Stimulated activated CD8-positive, alpha-beta memory T cell treated with anti-CD3 and anti-CD28 coated beads, Interleukin-12 subunit alpha, Interleukin-12 subunit beta, amount 100 ng/mL, for 24 hours (primary cell): ENCODE results near the gene MTUS2.

Source experiments
- DNase-seq: peaks from one replicate; pipeline ENCODE4 v3.0.0-alpha.2; 2020; ENCODE audit errors: extremely low read depth

Gene MTUS2

DNA sequence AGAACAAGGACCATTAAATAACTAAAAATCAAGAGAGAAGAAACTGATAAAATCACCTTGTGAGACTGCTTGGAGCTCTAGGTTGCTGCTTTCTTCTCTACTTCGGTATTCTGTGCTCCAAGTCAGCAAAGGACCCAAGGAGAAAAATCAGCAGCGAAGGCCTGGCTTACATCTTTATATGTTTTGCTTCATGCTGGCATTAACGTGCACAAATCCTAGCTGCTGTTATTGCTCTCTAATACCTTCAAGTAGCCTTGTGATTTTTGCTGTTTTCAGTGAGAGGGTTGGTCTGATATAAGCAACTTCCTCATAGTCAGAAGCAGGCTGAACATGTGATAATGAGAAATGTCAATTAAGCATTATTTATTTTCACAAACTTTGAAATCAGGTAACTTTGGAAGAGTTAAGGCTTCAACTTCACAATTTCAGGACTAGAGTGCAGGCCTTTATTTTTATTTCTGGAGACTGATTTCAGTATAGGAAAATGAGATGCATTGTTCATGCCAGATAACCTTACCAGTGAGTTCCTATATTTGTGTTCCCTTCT, 410.2 kb downstream of the MTUS2 start:
- no peak for DNase-seq

DNA sequence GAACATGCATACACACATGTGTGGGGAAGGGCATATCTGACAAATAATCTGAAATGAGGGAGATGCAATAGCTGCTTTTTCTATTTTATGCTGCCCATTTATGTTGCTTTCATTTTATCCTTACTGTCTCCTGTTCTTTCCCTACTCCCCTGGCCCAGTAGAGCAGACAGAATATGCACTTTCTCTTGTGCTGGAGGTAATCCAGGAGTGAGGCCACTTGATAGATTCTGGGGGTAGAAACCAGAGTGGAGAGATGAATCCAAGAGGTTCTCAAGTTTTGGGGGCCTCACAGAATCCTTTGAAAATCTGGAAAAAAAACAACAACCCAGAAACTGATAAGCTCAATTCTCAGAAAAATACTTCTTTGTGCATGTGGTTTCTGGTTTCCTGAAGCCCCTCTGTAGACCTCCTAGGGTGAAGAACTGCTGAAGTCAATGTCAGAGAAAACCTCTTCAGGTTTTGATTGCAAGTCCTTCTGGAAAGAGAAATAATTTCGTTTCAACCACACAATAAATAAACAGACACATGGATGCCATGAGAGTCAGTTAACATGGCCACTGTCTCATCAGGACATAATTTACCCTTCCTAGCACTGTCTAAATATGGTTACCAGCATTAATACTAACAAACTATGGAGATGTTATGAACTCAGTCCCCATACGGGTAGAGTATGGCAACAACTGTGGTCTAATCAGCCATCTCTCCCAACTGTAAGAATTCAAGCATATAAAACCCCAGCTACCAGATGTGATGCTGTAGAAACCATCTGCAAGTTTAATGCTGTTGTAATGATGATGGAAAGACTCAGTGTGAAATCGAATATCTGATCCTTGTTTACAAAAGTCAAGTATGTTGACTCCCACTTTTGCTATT, 419.8 kb downstream of the MTUS2 start:
- no peak for DNase-seq

DNA sequence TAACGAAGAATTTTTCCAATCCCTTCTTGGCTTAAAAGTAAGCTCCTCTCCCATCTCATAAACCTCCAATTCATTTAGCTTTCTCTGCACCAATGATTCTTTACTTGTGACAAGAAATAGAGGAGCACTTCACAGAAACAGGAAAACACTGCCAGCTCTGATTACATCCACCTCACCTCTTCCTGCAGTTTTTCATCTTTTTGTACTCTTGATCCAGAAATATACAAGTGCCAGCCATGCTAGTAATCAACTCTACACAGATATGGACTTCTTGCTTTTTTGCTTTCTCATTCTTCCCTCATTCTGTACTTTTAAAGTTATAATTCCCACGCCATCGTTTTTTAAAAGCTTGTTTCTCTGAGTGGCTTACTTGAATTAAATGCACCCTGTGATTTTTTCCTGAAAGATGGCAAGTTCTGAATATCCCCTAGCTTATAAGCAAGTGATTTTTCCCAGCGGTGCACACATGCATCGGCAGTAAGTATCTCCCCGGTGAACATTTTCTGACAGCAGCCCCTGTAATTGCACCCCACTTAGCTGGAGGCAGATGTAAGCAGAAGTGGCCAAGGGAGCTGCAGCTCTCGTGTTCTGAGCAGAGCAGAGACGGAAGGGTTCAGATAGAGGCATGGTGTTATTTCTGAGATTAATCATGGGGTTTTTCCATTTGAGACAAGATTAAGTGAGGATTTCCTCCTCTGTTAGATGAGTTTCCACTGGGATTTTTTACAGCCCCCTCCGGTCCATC, 434.7 kb downstream of the MTUS2 start:
- no peak for DNase-seq

DNA sequence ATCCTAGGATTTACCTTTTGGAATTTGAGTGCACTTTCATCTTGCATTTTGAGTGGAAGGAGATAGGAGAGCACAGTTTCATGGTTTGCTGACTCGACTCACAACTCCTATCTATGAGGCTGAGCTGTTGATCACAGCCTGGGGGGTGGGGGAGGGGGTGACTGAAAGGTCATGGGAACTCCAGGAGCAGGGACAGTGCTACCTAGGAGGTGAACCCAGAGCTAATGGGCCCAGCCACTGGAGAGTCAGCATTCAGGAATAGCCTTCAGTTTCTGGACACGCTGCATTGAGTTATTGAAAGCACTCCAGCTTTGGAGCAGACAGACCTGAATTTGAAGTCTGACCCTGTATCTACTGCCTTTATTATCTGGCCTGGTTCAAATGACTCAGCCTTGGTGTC, 435.4 kb downstream of the MTUS2 start:
- DNase-seq: no peak

DNA sequence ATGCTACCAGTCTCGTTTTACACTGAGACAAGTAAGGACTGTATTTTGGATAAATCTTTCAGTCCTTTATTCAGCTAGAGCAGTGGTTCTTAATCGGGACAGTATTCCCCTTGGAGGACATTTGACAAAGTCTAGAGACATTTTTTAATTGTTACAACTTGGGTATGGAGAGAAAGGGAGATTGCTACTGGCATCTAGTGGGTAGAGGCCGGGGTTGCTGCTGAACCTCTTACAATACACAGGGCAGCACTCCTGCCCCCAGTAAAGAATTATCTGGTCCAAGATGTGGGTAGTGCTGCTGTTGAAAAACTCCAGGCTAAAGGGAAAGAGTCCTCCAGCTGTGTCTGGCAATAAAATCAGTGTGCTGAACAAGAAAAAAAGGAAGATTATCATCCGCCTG, 440.5 kb downstream of the MTUS2 start:
- DNase-seq: no peak

DNA sequence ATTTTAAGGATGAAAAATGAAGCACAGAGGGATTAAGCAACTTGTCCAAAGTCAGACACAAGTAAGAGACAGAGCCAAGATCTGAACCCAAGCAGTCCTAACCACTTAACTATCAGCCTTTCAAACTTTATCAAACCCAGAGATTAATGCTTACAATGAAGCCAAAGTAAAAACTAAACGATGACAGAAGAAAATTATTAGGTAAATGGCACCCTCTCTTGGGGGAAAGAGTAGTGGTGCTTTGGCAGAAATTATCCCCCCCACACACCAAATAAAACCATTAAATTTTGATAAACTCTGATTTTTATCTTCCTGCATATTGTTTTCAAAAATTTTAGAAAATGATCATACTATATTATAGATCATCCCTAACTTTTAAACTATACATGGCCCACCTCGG, 446.1 kb downstream of the MTUS2 start:
- no peak for DNase-seq

DNA sequence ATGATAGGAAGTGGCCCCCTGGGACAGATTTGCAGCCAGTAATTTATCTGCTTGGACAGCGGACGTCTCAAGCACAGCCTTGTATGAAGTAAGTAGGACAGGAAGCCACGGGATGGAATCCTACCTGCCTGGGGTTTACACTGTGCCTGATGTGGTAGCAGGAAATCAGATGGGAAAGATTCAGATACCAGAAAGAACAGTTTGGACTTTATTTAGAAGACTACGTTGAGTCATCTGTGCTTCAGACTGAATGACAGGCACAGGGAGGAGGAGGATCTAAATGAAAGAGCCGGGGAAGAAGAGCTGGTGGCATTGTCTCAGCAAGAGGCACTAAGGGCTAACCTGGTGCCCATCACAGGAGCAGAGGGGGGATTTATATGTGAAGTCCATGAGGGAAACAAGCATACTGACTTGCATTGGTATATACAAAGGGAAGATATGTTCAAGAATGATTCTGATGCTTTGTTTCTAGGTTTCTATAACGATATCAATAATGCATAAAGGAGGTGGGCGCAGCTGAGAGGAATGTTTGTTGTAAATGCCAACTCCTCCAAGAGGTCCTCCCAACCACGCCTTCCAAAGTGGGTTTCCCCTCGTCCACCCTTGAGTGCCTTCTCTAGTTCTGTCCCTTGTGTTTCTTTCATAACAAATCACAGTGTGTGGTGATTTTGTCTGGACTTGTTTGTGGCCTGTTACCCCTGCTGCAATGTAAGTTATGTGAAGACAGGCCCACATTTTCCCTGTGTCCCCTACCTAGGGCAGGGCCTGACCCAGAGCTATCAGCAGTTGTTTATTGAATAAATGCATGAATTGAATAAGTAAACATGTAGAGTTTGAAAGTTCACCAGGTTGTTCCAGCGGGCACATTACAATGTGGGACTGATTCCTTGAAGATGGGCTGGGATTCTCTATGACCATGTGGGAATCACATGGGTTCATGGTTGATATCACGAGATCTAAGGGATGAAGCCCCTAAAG, 446.9 kb downstream of the MTUS2 start:
- no peak for DNase-seq

DNA sequence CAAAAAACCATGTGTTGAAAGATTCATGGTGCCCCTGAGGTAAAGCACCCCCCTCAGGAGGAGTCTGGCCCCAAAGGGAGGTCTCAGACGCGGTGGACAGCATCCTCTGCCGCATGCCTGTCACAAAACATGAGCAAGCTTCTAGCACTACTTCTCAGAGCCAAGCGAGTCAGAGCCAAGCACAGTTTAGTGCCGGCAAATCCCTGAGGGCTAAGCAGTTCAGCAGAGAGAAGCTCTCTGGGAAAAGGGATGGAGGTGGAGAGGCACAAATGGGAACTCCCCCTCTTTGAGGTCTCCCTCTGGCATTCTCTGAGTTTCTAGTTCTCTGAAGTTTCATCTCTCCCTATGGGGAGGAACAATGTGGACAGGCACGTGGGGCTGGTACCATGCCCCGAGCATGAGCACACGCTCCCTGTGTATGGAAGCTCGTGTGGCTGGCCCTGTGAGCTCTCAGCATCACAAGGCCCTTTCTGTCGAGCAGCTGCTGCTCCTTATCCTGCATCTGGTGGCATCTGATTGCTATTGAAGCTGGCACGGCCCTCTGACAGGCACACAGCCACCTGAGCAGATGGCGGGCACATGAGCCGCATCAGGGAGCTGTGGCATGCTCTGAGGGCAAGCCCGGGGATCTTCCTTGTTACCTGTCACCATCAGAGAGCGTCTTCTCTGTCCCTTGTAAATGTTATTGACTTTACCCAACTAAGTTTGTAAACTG, 450.3 kb downstream of the MTUS2 start:
- no peak for DNase-seq

DNA sequence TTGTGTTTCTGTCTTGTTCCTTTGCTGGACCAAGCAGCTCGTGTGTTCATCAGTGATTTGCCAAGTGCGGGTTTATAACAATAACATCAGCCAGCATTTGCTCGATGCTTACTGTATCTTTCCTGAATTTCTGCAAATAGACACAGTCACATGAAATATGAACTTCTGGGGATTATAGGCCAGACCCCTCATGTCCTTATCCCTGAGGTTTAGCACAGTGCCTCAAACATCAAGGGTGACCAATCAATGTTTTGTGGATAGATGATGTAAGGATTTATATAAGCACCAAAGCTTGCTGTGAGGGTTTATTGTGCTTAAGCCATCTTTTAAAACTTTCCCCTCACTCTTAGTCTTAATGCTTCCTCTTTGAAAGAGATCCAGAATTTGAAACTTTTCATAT, 451.5 kb downstream of the MTUS2 start:
- DNase-seq: no peak

DNA sequence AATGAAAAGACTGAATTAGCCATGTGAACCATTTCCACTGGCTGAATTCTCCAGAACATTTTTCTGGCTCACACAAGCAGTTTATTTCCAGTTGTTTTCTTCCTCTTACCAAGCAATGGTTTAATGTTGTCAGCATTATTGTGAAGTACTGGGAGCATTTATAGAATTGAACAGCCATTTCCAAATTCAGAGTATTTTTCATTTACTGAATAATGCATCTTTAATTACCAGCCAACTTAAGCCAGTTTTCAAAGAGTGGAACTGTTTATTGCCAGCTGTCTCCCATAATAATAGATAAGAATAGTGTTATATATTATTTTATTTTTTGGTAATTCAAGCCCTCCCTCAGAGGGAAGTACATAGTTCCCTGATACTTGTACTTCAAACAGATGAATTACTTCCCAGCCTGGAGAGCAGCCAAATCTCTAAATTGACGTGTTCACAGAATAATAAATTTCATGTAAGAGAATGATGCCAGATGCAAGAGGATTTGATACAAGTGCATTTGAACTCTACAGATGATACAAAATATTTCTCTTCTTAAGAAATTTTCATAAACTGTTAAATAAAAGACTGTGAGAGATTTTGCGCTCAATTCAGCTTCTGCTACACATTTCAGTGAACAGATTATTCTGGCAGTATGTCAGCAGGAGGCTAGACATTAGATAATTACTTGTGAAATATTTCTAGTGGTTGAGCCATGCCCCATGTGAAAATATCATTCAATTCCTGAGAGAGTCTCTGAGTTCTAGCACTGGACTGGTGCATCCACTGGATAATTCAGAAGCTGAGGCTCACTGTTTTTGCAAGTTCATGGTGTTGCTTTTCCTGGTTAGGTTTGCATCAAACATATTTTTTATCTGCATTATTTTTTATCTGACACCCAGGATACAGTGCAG, 459.5 kb downstream of the MTUS2 start:
- no peak for DNase-seq

DNA sequence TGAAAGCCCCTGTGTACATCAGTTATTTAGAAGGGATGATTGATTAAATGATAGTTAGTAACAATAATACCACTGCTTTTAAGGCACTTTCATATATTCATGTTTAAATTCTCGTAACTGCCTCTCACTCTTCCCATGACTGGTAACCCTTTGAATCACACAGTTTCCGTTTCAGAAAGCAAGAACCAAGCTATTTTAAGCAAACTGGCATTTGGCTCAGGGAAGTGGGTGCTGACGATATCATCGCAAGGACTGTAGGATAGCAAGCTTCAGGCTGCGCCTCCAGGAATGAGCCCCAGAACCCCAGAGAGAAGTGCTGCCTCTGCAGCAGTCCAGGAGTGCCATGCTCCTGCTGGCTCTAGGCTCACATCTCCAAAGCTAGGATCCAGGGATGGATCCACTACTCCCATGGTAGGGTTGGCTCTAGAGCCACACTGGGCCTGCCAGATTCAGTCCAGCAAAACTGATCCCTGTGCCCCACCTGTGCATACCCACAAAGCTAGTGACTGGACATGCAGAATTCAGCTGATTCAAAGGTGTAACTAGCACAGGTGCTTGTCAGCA, 461.9 kb downstream of the MTUS2 start:
- no peak for DNase-seq

DNA sequence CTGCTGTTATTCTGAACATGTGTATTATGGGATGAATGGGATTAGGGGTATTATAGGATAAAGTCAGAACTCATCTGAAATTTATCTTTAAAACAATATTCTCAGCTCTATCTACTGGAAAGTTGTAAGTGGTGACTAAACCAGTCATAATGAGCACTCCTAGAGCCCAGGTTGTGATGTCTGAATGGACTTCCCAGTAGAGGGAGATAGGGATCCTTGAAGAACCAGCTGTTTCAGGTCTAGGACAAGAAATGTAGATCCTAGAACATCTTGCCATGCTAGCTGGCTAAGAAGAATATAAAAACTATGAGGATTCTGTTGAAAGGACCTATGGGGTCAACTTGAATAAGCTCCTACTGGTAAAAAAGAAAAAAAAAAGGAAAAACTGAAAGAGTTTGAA, 464.6 kb downstream of the MTUS2 start:
- DNase-seq: no peak

DNA sequence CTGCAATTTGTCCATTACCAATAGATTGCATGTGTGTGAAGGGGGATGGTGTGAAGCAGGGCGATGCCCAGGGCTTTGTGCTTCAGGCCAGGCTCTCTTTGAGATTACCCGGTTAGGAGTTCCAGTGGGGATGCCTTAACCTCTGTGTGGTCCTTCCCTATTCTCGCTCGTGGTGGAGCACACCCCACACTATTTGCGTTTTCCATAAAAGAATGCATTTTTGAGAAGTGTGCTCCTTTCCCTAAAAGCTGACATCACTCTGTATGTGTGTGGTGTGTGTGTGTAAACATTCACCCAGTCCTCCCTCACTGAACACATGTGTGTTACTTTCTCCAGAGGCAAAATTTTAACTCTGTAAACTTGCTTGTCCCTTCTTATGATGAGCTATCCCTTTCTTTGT, 467.1 kb downstream of the MTUS2 start:
- no peak for DNase-seq

DNA sequence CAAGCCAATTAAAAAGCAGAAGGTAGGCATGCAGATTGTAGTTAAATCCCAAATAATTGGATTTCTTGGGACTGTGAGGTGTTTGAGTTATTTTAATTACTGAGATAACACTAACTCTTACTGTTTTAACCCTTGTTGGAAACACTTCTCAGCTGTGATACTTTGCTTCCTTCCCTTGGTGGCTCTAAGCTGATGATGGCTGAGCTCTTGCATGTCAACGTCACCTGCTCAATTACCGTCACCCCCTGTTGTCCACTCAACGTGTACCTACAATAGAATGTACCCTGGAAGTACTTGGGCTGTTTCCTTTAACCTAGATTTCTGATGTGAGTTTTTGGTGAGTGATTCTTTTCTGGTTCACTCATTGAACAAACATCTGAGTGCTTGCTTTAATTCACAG, 471.9 kb downstream of the MTUS2 start:
- no peak for DNase-seq

DNA sequence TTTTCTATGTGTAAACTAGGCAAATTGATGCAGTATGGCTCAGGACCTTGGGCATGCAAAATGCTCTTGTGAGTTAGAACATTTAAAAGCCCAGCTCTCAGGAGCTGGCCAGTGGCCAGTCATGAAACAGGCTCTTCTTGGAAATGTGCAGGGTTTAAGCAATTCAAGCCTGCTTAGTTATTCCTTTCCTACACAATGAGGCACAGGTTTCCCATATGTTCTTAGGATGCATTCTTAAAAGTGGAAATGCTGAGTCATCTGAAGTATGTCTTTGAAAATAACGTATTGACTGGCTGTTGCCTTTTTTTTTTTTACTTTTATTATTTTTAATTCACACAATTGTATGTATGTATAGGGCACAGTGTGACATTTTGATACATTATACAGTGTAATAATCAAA, 474.7 kb downstream of the MTUS2 start:
- DNase-seq: no peak

DNA sequence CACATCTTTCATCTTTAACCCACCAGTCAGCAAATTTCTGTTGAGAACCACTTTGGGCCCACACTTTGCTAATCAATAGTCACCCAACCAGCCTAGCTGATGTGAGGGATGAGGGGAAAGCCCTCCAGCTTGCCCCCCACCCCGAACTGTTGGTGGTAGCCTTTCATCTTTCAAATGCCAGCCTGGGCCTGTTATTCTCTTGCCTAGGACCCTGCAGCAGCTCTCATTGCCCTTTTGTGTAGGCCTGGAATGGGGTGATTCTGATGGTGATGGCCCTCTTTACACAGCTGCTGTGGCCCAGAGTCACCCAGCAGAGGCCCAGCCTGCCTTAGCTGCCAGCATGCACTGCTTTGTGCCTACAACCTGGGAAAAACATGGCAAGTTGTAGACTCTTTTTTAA, 480.9 kb downstream of the MTUS2 start:
- no peak for DNase-seq

DNA sequence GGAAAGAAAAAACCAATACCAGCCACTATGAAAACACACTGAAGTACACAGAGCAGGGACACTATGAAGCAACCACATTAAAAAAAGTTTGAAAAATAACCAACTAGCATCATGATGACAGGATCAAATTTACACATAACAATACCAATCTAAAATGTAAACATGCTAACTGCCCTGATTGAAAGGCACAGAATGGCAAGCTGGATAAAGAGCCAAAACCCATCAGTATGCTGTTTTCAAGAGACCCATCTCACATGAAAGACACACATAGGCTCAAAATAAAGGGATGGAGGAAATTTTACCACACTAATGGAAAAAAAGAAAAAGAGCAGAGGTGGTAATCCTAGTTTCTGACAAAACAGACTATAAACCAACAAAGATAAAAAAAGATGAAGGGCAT, 484.0 kb downstream of the MTUS2 start:
- DNase-seq: no peak

DNA sequence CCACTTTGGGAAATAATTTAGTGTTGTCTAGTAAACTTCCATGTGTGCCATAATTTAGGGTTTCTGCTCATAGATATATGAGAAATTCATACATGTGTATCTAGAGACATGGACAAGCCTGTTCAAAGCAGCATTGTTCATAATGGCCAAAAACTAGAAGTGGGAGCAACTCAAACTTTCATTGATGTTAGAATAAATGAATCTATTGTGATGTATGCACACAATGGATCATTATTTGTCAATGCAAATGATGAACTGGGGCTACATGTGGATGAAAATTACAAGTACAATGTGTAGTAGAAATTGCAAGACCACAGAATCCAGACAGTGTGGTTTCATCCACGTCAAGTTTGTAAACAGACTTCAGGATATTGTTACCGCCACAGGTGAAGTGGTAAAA, 490.7 kb downstream of the MTUS2 start:
- DNase-seq: no peak

DNA sequence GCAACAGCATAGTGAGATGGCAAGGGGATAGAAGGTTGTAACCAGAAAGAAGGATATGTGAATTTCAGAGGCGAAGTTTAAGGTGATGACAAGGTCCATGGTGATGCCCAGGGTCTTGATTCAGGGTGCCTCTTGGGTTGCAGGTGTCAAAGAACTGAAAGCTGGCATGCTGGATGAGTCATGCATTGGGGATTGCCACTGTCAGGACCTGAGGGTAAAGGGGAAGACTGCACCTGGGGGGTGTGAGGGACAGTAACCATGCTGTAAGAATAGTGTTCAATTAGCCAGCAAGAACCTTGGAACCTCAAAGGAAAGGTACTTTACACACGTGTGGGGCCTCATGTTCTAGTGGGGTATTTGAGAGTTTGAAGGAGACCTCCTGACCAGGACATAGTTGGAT, 495.7 kb downstream of the MTUS2 start:
- no peak for DNase-seq

DNA sequence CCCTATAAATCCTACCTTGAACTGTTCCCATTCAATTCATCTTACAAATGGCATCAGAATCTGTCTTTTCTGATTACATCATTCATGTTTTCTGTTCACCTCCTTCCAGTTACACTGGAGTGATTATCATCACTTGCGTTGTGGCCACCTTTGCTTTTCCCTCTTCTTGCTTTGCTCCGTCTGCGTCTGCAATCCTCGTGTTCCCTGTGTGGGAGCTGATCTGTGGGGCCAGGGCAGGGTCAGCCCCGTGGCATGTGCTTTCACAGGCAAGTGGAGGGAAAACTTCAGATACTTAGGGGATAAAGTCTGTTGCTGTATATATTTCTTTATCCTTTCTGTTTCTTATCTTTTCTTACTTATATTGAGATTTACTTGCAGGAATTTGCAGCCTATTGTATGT, 497.7 kb downstream of the MTUS2 start:
- no peak for DNase-seq
